Measurements from ENCODE around the gene NUDT16L1.
A peak's percentile ranks its signal among the peaks of the same experiment; 100 is the strongest.
"Not testable (repeated sequence)": the region's sequence is repeated elsewhere in the genome, so short reads cannot be mapped to it uniquely, and the experiment has no call there.

Gene NUDT16L1

DNA sequence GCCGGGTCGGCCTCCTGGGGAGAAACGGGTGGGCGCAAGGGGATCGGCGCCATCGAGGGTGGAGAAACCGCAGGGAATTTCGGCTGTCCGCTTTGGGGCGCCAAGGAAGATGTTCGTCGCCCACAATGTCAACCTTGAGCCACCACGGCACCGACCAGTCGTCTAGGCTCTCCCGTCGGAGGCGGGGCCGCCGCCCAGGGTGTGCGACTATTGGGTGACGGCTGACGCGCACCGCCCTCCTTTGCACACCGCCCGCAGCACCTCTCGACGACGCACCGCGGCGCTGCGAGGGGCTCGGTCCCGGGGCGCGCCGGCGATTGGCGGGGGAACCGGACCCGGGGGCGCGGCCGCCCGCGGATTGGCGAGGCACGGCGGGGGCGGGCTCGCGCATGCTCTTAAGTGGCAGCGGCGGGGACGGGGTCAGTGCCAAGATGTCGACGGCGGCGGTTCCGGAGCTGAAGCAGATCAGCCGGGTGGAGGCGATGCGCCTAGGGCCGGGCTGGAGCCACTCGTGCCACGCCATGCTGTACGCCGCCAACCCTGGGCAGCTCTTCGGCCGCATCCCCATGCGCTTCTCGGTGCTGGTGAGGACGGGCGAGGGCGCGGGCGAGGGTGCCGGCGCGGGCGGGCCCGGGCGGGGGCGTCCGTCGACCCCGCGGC lies at the start of gene NUDT16L1:
NUDT16L1 (plus strand) TSS at position 267 of the 660 bp plus-strand sequence; CDS start at position 432, 165 bp downstream.
- peak; percentile 65 for DNase-seq (ENCODE audit: extremely low read depth, low read depth)
- H3K4me3 ChIP-seq (replicated peaks; ENCODE audit: low read depth, low read length), result peak within 1 kb of the TSS; percentile 75
- TF ChIP-seq, protein P1, sequence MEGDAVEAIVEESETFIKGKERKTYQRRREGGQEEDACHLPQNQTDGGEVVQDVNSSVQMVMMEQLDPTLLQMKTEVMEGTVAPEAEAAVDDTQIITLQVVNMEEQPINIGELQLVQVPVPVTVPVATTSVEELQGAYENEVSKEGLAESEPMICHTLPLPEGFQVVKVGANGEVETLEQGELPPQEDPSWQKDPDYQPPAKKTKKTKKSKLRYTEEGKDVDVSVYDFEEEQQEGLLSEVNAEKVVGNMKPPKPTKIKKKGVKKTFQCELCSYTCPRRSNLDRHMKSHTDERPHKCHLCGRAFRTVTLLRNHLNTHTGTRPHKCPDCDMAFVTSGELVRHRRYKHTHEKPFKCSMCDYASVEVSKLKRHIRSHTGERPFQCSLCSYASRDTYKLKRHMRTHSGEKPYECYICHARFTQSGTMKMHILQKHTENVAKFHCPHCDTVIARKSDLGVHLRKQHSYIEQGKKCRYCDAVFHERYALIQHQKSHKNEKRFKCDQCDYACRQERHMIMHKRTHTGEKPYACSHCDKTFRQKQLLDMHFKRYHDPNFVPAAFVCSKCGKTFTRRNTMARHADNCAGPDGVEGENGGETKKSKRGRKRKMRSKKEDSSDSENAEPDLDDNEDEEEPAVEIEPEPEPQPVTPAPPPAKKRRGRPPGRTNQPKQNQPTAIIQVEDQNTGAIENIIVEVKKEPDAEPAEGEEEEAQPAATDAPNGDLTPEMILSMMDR (IDR thresholded peaks at IDR 0.05; ENCODE audit: low read depth, low read length, missing control alignments), result no peak

DNA sequence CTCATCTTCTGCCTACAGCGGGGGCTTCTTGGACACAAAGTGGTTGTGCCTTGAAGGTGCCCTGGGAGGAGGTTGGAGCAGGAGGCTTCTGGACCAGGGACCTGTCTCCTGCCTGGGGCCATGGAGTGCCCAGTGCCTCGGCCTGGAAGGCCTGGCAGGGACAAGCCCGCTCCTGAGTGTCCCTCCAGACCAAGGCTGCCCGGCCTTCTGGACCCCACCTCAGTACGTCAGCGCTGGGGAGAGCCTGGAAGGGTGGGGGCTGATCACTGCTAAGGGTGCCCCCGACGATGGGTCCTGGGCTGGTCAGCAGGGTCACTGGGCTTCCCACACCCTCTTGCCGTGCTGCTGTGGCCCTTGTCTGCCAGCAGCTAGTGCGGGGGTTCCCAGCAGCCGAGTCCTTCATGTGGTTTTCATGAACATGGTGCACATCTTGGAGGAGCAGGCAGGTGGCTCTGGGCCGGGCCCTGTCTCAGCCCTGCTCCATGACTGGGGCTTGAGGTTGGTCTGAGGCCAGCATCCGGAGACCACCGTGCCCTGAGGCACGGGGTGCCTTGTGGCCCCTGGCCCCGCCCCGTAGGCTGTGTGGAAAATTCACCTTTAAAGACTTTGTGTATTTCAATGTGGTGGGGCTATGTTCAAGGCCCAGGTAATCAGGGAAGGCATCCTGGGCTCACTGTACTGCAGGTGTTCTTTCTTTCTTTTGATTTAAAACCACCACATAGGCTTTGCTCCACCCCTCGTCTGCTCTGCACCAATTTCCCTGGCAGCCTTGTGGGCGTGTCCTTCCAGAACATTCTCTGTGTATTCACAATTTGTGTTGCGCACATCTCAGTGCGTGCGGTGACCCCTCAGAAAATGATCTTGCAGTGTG lies 46.4 kb upstream of the NUDT16L1 start:
- TF ChIP-seq, protein P1 (IDR thresholded peaks at IDR 0.05; ENCODE audit: low read depth, low read length, missing control alignments), result no peak
- no peak for DNase-seq (ENCODE audit: extremely low read depth, low read depth)
- H3K4me3 ChIP-seq (replicated peaks; ENCODE audit: low read depth, low read length), result no peak overlapping the region

DNA sequence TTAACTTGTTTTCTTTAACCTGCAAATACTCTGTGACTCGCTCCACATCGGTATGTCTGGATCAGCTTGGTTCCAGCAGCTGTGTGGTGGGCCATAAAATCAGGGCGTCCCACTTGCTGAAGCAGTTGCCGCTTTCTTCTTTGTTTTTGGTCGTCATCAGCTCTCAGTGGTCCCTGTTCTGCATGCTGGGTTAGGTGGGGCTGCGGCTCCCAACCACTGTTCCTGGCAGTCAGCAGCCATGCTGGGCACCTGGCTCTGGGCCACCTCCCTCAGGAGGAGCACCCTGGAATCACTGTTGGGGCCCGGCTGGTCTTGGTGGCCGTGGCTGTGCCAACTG lies 45.8 kb upstream of the NUDT16L1 start:
- no peak overlapping the region for H3K4me3 ChIP-seq (replicated peaks; ENCODE audit: low read depth, low read length)
- no peak for DNase-seq (ENCODE audit: extremely low read depth, low read depth)
- TF ChIP-seq, protein P1 (IDR thresholded peaks at IDR 0.05; ENCODE audit: low read depth, low read length, missing control alignments), result no peak

DNA sequence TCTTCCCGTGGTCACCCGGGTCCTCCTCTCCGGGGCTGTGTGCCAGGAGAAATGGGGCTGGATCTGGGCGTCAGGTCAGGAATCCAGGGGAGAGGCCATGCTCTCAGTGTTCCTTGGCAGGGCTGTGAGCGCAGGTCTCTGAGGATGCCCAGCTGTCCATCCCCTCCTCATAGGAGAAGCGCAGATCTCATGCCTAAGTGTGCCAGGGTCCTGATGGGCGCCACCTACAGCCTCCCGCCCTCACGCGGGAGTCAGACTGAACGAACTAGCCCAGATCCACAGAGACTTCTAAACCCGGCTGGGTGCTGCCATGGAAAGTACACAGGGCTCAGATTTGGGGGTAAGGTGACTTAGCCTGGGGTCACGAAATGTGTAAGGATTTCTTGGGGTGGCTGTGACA lies 44.4 kb upstream of the NUDT16L1 start:
- no peak for DNase-seq (ENCODE audit: extremely low read depth, low read depth)
- TF ChIP-seq, protein P1 (IDR thresholded peaks at IDR 0.05; ENCODE audit: low read depth, low read length, missing control alignments), result no peak
- no peak overlapping the region for H3K4me3 ChIP-seq (replicated peaks; ENCODE audit: low read depth, low read length)

DNA sequence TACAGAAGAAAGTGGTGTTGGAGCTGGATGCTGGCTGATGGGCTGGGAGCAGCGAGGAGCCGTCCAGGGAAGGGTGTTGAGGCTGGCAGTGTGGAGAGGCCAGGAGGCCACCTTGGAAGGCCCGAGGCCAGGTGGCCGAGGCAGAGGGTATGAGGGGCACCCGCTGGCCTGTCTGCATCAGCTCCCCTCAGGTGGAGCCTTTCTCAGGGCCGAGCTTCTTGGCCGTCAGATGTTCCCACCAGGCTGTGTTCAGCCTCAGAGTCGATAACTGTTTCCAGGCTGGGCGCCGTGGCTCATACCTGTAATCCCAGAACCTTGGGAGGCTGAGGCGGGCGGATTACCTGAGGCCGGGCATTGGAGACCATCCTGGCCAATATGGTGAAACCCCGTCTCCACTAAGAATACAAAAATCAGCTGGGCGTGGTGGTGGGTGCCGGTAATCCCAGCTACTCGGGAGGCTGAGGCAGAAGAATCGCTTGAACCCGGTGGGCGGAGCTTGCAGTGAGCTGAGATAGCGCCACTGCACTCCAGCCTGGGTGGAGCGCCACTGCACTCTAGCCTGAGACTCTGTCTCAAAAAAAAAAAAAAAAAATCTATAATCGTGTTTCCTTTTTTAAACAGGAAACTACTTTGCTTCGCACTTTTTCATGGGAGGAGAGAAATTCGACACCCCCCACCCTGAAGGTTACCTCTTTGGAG lies 43.5 kb upstream of the NUDT16L1 start:
- no peak for DNase-seq (ENCODE audit: extremely low read depth, low read depth)
- H3K4me3 ChIP-seq (replicated peaks; ENCODE audit: low read depth, low read length), result no peak overlapping the region
- TF ChIP-seq, protein P1 (IDR thresholded peaks at IDR 0.05; ENCODE audit: low read depth, low read length, missing control alignments), result no peak

DNA sequence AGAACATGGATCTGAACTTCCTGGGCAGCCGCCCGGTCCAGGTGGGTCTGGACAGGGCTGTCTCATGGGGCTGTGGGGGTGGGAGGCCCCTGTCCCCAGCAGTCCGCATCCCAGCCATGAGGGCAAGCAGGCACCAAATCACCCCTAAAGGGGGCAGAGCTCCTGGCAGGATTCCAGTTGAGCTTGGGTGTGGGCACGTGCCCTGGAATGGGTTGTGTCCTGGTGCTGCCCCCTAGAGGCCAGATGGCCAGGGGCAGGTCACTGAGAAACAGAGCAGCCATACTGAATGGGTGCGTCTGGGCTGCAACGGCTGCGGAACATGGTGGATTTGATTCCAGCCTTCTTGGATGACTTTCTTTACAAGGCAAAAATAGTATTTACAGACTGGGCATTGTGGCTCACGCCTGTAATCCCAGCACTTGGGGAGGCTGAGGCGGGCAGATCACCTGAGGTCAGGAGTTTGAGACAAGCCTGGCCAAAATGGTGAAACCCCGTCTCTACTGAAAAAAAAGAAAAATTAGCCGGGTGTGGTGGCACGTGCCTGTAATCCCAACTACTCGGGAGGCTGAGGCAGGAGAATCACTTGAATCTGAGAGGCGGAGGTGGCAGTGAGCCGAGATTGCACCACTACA lies 42.8 kb upstream of the NUDT16L1 start:
- H3K4me3 ChIP-seq (replicated peaks; ENCODE audit: low read depth, low read length); DNase-seq (ENCODE audit: extremely low read depth, low read depth): not testable (repeated sequence)
- TF ChIP-seq, protein P1 (IDR thresholded peaks at IDR 0.05; ENCODE audit: low read depth, low read length, missing control alignments), result peak; percentile 83

Measured in HFF-Myc (cell line).